Articular chondrocyte of knee joint (primary cell): ENCODE measurements around the gene SLC38A3. TPM values are rescaled to one million over a fixed set of nuclear protein-coding genes. Genes with fewer than 3 reads are reported as not detected.

Experiments
- small RNA-seq: library from RNA; depleted of rRNA; stranded (forward); fragments of <200 nt; gene quantifications from one replicate; pipeline ENCODE3, GENCODE V24; 2012
- total RNA-seq: library from RNA; depleted of rRNA; stranded (reverse); fragments of >200 nt; gene quantifications from 2 replicates; pipeline ENCODE4 v1.2.3, GENCODE V29; 2012

Gene SLC38A3
- 0.11 and 0.39 TPM in 2 replicates for total RNA-seq

GRCh38 chr3:50204804-50205412, at the start of gene SLC38A3:
TSS of gene SLC38A3 (plus strand) at chr3:50205271. CDS start at chr3:50214200, 8,929 bp downstream.

GRCh38 chr3:50190936-50191660, 14.0 kb upstream of the SLC38A3 start, which contains the start of gene GNAT1:
TSS of gene GNAT1 (plus strand) at chr3:50191610. CDS start at chr3:50191726, 116 bp downstream.

GRCh38 chr3:50235716-50236483, 30.8 kb downstream of the SLC38A3 start, which contains the start of gene GNAI2:
TSS of gene GNAI2 (plus strand) at chr3:50236204. CDS start at chr3:50236336, 132 bp downstream.

GRCh38 chr3:50268703-50269451, 63.8 kb downstream of the SLC38A3 start, which contains the start of gene SEMA3B:
TSS of gene SEMA3B (plus strand) at chr3:50269147. CDS start at chr3:50269241, 94 bp downstream.

Small RNA genes lying within 50 kb of the gene (small RNA-seq; reads per million reads assigned to genes)
- not detected for gene MIR566
- gene MIR5787 = not detected

Other genes starting within 250 kb of the SLC38A3 start
- 160 TPM in 2 replicates for gene RBM5, start 116.4 kb upstream of the SLC38A3 start, total RNA-seq
- gene SEMA3F, start 49.9 kb upstream of the SLC38A3 start, total RNA-seq = 9.5 and 14.2 TPM in 2 replicates
- not detected in 2 replicates for gene GNAT1, start 13.7 kb upstream of the SLC38A3 start, total RNA-seq
- 211 and 281 TPM in 2 replicates for gene GNAI2, start 30.9 kb downstream of the SLC38A3 start, total RNA-seq
- 16.5 and 24.4 TPM in 2 replicates for gene SEMA3B, start 63.9 kb downstream of the SLC38A3 start, total RNA-seq
- 0.13 and 0.22 TPM in 2 replicates for gene LSMEM2, start 73.8 kb downstream of the SLC38A3 start, total RNA-seq
- 41.7 and 52.7 TPM in 2 replicates for gene IFRD2, start 87.2 kb downstream of the SLC38A3 start, total RNA-seq
- 1.8 and 3.3 TPM in 2 replicates for gene HYAL3, start 94.1 kb downstream of the SLC38A3 start, total RNA-seq
- gene NAA80, start 94.1 kb downstream of the SLC38A3 start, total RNA-seq = 4.3 and 5.6 TPM in 2 replicates
- gene HYAL1, start 98.3 kb downstream of the SLC38A3 start, total RNA-seq = 14.5 and 15.5 TPM in 2 replicates
- gene HYAL2, start 117.5 kb downstream of the SLC38A3 start, total RNA-seq = 25.9 and 27.8 TPM in 2 replicates
- gene TUSC2, start 123.0 kb downstream of the SLC38A3 start, total RNA-seq = 11.1 and 14.5 TPM in 2 replicates
- gene RASSF1, start 135.6 kb downstream of the SLC38A3 start, total RNA-seq = 19.1 and 21.7 TPM in 2 replicates
- 2.0 and 4.2 TPM in 2 replicates for gene ZMYND10, start 140.5 kb downstream of the SLC38A3 start, total RNA-seq
- gene NPRL2, start 145.5 kb downstream of the SLC38A3 start, total RNA-seq = 15.8 and 17.5 TPM in 2 replicates
- 17.8 and 18.3 TPM in 2 replicates for gene CYB561D2, start 145.6 kb downstream of the SLC38A3 start, total RNA-seq
- 40.9 and 47.1 TPM in 2 replicates for gene TMEM115, start 154.2 kb downstream of the SLC38A3 start, total RNA-seq